ENCODE measurements around the gene TCEAL4.

The TCEAL4 gene

DNA sequence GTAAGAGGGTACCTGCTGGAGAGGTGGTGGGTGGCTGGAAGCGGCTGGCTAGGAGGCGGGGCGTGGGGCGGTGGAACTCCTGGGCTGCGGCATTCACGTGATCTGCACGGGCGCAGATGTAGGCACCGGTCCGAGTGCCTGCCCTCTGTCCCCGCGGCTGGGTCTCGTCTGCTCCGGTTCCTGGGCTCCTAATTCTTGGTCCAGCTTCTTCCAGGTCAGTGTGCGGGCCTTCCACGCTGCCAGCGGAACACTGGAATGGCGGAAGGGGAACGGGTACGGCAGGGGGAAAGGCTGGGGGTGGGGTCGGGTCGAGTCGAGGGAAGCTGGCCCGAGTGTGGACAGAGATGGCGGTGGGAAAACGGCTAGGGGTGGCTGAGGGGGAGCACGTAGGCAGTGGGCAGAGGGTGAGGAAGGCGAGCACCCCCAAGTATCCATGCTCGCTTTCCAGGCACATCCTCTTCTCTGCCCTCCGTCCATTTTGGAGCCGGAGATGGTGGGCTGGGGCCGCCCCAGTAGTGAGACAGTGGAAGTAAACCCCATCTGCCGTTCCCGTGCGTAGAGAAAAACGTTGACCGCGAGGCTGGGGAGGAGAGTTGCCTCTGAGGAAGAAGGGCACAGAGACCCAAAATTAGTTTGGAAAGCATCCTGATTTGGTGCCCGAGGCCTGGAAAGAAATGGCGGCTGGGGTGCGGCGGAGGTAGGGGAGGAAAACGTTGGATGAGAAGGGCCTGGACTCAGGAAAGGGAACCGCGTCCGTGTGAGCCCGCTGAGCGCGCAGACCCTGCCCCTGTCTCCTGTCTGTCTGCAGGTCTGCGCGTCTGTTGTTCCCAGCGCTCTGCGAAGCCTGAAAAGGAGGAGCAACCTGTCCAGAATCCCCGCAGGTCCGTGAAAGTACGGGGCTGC is at the start of gene TCEAL4:
Gene TCEAL4, plus strand, starts transcription at position 105 of the 903 bp plus-strand sequence. CDS start 1,161 bp downstream, outside the sequence.
- DNase-seq (ENCODE audit: low read depth): no peak

DNA sequence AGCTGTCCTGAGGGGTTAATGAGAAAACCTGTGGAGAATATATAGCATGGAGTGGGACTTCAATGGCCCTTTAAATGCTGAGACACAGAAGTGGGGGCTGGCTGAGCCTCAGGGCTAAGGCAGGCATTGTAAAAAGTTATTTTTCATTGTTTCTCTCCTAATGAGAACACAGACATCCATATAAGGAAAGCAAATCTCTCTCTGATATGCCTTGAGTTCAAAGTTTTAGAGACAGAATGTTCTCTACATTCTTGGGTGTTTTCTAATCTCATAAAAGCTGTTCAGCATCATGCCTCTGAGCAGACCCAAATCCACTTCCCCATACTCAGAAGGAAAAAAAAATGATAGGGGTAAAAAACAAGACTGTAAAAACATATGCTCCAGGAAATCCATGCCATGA is 49.2 kb upstream of the TCEAL4 start:
- no peak for DNase-seq (ENCODE audit: low read depth)

DNA sequence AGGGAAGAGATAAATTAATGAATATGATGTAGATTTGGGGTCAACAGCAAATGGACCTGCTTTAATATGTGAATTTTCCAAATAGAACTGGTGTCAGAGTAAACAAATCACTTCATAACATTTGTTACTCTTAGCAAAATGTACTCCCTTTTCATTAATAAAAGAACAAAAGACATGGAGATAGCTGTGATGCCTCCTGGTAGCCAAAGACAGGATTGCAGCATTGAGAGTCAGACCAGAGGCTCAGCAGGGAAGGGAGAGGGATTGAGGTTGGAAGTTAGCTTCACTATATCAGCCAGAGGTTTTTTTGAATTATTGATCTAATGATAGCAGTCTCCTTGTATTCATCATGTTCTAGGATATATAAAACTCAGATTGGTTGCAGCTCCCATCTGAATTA is 48.6 kb upstream of the TCEAL4 start:
- DNase-seq (ENCODE audit: low read depth): no peak

DNA sequence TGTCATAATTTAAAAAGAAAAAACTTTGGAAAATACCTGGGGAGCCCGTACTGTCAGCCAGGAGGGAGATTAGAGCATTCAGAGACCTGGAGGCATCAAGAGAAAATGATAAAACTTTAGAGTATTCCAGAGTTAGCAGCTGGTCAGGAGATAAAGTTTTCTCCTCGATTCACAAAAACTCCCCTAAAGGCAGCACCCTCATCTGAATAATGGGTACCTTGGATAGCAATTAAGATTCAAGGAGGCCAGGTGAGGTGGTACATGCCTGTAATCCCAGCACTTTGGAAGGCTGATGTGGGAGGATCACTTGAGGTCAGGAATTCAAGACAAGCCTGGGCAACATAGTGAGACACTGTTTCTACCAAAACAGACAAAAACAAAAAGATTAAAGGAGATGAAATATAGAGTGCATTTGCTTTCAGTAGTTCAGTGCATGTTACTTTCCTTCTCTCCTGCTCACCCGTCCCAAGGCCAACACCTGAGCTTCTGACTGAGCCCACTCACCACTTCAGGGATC is 47.4 kb upstream of the TCEAL4 start:
- DNase-seq (ENCODE audit: low read depth): no peak

DNA sequence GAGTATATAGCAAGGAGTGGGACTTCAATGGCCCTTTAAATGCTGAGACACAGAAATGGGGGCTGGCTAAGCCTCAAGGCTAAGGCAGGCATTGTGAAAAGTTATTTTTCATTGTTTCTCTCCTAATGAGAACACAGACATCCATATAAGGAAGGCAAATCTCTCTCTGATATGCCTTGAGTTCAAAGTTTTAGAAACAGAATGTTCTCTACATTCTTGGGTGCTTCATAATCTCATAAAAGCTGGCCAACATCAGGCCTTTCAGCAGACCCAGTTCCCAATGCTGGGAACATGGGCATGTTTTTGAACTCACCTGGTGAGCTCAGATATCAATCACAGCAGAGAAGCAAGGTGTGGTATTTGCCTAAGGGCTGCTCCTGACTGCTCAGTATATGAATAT is 46.6 kb upstream of the TCEAL4 start:
- no peak for DNase-seq (ENCODE audit: low read depth)

DNA sequence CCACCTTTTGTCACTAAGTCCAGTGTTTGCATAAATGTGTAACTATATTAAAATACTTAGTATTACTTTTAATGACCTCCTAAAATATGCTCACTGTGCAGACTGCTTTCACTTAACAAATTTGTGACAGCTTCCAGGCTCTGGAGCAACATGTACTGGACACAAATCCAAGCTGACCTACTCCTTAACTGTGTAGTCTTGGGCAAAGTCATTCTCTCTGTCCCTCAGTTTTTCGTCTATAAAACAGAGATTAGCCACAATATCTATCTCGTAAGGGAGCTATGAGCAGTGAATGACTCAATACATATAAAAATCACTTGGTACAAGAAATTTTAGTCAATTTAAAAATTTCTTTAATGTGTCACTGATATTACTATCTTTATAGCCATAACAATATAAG is 45.6 kb upstream of the TCEAL4 start:
- no peak for DNase-seq (ENCODE audit: low read depth)

DNA sequence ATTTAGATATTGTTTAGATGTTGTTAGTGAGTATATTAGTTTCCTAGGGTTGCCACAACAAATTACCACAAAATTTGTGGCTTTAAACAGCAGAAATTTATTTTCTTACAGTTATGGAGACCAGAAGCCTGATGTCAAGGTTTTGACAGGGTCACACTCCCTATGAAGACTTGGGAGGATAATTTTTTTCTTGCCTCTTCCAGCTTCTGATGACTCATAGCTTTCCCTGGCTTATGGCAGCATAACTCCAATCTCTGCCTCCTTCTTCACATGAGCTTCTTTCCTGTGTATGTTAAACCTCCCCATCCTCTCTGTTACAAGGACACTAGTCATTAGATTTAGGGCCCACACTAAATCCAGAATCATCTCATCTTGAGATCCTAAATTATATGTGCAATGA is 45.2 kb upstream of the TCEAL4 start:
- no peak for DNase-seq (ENCODE audit: low read depth)

DNA sequence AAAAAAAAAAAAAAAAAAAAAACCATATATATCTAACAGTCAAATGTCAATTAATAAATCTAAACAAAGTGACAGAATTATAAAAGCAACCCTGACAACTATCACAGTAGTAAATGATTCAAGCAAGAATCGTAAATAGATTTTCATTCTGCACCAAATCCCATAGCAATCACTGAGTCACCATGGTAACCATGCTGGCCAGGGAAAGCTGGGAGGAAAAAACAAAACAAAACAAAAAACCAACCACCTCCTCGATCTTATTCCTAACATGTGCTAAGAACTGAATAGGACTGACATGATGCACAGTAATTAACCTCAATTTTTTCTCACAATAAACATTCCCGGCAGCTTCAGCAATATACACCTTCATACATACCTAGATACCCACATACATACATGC is 35.4 kb upstream of the TCEAL4 start:
- no peak for DNase-seq (ENCODE audit: low read depth)

DNA sequence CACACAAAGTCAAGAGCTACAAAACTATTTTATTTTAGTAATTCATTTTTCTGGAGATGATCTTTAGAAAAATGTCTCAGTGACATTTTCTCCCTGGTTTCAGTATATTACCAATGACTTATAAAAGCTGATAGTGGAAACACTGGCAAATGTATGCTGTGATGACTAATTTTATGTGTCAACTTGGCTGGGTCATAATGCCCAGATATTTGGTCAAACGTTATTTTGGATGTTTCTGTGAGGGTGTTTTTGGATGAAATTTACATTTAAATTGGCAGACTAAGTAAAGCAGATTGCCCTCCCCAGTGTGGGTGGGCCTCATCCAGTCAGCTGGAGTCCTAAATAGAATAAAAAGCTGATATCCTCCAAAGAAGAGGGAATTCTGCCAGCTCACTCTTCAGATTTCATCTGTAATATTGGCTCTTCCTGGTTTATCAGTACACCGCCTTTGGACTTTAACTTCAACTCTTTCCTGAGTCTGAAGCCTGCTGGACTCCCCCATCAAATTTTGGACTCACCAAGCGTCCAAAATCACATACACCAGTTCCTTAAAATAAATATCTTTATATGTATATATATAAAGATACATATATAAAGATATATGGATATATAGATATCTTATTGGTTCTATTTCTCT is 34.8 kb upstream of the TCEAL4 start:
- no peak for DNase-seq (ENCODE audit: low read depth)

DNA sequence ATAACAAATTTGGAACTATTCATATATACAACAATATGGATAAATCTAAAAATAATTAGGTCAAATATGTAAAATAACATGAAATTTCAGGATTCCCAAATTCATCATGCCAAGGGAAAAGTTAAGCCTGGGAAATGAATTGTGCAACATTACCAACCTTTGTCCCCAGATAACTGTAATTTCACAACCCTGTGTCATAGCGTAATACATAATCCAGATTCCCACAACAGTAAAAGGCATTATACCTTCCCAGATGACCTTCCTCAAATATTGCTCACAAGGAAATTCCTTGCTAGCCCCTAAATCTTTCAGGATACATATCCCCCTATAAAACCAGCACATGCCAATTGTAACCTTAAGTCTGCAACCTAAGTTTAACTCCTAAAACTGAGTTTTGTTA is 33.1 kb upstream of the TCEAL4 start:
- DNase-seq (ENCODE audit: low read depth): no peak

DNA sequence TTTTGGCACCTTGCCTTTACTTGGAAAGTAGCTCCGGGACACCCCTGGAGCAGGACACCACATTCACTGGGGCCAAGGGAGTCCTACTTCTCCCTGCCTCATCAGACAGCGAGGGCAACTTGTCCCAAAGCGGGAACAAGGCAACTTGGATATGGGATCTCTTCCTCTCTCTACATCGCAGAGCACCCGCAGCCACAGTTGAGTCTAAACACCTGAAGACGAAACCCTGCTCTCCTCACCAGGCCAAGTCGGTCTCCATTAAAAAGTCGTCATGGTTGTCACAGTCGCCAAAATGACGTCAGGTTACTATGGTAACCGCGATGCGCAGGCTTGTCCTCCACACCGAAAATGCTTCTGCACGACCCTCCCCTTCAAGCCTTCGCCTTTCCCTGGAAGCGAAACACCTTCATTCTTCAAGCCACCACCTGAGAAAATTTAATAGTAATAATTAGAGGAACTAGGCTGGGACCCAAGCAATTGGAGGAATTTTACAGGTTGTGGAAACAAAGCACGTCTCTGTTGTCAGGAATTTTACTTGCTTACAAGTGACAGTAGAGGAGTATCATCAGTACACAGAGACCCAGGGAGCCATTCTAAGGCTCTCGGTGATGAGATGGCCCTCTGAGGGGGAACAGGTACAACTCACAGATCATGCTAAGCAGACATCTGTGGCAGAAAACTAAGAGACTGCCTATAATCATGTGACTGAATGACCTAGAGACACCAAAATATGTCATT is 30.5 kb upstream of the TCEAL4 start:
- peak; percentile 45 for DNase-seq (ENCODE audit: low read depth)

DNA sequence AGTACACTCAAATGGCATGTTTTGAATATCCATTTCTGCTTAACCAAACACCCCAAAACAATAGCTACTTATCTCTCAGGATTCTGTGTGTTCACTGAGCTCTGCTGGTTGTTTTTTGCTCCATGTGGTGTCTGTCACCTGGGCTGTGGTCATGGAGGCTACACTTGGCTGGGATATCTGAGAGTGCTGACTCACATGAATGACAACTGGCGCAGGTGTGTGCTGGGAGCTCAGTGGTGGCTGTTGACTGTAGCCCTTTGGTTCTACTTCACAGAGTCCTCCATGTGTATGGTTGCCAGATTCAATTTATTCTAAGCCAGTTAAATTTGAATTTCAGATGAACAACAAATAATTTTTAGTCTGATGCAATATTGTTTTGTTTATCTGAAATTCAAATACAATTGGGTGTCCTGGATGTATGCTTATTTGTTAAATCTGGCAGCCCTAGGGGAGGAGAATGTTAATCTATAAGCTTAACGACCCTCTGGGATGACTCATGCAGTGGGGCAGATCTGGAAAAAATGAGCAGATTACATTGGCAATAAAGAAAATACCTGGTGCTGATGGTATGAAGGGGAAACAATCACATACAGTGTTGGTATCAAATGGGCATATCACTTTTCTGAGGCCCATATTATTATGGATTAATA is 28.2 kb upstream of the TCEAL4 start:
- no peak for DNase-seq (ENCODE audit: low read depth)

DNA sequence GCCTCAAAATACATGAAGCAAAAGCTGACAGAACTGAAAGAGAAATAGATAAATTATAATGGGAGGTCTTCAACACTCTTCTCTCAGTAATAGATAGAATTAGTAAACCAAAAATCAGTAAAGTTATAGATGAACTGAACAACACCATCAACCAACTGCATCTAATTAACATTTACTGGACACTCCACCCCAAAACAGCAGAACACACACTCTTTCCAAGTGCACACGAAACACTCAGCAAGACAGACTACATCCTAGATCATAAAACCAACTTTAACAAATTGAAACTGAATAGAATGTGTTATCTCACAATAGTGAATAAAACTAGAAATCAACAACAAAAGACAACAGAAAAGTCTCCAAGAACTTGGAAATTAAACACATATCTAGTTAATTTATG is 25.1 kb upstream of the TCEAL4 start:
- DNase-seq (ENCODE audit: low read depth): no peak

DNA sequence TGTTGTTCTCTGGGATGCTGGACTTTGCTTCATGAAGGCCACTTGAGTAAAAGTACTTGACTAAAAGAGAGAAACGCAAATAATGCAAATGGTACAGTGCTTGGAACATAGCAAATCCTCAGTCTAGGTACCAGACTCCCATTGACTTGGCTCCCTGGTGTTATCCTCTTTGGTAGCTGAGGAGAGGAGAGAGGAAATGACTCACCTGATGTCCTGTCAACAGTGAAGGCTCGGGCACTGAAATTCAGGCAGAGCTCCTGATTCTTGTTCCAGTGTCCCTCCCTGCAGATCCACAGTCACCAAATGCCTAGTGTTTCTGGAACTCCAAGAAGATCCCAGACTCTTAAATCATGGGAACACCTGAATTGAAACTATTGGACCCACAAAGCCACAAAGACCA is 22.5 kb upstream of the TCEAL4 start:
- DNase-seq (ENCODE audit: low read depth): no peak

DNA sequence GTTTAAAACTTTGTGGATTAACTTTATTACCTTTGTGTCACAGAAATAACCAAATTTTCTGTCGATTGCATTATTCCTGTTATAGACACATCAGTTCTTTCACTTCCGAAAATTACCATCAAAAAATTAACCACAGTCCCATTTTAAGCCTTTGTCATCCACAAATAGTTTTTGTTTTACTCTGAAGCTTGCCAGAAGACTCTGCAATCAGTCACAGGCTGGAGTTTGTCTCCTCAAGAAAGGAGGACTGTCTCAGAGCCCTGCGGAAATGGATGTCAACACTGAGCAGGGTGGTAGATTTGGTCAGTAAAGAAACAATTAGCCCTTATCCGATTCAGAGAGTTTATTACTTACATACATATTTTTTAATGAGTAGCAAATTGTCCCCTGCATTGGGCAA is 20.1 kb upstream of the TCEAL4 start:
- DNase-seq (ENCODE audit: low read depth): no peak

DNA sequence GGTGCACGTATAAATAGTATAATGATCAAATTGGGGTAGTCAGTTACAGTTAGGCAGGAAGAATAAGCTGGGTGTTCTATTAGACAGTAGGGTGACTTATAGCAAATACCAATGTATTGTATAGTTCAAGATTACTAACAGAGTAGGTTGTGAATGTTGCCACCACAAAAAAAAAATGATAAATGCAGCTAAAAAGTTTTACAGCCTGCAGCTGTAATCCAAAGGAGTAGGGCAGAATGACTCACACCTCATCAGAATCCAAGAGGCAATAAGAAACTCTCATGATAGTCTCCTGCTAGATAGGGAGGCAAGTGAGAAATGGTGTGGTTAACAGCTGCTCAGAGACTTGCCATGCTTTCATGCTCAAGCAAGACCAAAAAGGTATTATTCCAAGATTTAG is 19.6 kb upstream of the TCEAL4 start:
- DNase-seq (ENCODE audit: low read depth): no peak

DNA sequence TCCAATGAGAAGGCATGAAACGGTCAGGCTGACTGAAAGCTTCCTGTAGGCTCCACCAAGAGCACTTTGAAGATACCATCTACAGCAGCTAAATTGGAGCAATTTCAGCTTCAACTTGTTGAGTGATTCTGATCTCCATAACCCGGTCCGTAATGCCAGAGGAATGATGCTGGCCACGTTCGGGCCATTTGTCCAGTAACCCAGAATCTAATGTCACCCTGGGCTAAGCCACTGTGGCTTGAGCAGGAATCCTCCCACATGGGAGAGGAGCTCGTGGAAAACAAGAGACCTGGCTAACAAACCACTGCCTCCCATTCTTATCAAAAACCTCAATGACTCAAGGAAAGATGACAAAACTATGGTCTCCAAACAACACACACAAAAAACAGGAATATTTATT is 14.2 kb upstream of the TCEAL4 start:
- DNase-seq (ENCODE audit: low read depth): no peak

DNA sequence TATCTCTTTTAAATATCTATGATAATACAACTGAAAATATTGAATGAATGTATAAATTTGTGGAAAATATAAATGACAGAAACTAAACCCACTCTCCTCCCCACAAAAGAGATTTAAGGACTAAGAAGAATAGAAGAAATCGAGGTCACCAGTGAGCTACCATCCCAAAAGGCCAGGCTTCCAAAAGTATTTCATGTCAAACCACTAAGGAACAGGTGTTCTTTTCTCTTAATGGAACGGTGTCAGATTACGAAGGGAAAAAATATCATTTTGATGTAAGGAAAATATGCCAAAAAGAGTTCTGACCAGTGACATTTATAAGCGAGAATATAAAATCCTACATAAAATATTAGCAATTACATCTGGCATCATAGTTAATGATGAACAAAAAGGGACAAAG is 13.6 kb upstream of the TCEAL4 start:
- no peak for DNase-seq (ENCODE audit: low read depth)

DNA sequence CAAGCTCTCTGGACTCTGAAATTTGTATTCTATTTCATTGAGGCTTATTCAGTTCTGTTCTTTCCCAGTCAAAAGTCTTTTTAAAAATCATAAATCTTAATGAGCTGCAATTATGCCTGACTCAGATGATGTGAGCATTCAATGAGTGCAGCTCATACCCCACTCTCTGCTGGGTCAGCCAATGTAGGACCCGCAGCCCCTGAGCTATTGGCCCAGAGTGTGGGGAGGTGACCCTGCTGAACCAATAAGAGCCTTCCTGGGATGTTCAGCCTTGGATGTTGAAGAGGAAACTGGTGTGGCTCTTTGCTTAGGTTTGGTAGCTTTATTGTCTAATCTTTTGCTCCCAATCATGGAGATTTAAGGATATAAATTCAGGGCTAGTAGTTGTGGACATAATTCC is 12.1 kb upstream of the TCEAL4 start:
- no peak for DNase-seq (ENCODE audit: low read depth)

DNA sequence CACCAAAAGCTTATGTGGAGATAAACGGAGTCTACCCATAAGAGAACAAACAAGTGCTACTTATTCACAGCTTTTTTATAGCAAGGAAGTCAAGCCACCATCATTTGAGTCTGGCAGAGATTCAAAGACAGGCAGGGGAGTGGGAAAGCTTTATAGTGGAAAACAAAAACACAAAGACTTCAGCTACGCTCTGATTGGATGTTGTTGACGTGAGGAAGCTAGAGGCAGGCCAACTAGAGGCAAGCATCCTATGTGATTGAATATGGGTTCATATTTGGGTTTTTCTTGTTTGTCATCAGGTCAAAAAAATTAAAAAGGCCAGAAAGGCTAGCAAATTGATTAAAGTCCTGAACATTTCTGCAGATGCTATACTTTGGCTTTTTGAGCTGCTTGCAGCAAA is 719 bp upstream of the TCEAL4 start:
- DNase-seq (ENCODE audit: low read depth): no peak

DNA sequence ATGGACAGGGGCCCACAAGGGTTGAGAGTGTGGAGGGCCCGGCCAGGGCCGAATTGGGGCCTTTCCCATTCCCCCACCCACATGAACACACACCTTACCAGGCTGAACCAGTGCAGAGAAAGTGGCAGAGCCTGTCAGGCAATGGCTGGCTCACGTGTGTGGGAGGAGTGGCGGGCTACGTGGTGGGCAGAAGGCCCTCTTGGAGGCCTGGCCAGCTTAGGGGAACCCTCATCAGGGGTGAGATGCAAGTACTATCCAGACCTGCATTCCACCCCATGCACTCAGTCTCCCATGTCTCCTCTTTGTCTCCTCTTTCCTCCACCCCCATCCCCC is 965 bp downstream of the TCEAL4 start:
- DNase-seq (ENCODE audit: low read depth): no peak

DNA sequence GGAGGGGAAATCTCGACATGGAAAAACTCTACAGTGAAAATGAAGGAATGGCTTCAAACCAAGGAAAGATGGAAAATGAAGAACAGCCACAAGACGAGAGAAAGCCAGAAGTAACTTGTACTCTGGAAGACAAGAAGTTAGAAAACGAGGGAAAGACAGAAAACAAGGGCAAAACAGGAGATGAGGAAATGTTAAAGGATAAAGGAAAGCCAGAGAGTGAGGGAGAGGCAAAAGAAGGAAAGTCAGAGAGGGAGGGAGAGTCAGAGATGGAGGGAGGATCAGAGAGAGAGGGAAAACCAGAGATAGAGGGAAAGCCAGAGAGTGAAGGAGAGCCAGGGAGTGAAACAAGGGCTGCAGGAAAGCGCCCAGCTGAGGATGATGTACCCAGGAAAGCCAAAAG is 1.3 kb downstream of the TCEAL4 start:
- DNase-seq (ENCODE audit: low read depth): no peak
